Dedifferentiated amniotic fluid mesenchymal stem cell (primary cell): ENCODE measurements around the gene CDKN1C.
A peak's percentile ranks its signal among the peaks of the same experiment; 100 is the strongest.

ENCODE experiments used
- DNase-seq: peaks from one replicate; pipeline ENCODE4 v3.0.0-alpha.2; 2016; ENCODE audit errors: extremely low spot score

Gene CDKN1C

DNA sequence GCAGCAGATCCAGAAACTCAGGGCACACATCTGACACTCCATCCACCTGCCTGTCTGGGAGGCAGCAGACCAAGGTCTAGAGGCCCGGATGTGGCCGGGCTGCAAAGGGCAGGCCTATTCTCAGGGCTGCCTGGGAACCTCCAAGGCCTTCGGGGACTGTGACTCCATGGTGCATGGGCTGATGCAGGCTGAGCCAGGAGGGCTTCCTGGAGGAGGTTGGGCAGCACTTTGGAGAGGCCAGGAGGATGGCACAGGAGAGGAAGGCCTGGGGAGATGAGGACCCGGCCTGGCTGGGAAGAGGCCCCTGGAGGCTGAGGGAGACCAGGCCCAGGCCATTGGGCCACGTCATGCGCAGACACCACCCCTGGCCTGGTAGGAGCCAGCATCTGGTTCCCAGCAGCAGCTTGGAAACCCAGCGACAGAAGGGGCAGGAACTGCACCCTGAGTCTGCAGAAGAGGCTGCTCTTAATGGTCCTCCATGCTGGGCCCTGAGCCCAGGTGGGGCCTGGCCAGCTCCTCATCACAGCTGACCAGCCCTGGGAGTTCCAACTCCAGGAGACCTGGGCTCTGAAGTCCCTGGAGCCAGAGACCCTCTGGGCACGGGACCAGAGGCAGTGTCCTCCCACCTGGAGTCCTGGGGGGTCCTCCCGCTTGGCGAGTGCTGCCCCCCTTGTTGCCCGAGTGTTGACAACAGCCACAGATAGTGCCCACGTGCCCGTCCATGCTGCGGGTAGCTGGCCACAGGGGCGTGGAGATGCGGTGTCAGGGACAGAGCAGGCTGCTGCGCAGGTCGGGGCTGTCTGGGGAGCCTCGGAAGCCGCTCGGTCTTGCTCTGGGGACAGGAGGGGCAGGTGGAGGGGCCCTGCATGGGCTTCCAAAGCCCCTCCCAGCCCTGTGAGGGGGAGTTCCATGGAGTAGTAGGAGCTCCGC lies 38.1 kb upstream of the CDKN1C start:
- DNase-seq, result no peak

DNA sequence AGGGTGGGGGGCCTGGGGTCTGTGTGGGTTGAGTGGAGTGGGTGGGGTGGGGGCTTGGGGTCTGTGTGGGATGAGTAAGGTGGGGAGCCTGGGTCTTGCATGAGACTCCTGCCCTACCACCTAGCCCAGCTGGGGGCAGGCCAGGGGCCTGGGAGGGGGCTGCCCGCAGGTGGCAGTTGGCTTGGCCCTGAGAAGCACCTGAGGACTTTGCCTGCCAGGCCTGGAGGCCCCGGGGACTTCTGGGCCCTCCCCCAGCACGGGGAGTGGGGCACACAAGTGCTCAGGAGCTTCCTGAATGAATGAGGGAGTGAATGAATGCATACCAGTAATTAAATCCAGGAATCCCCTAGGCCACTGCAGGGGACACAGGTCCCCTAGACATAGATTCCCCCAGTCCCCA lies 37.1 kb upstream of the CDKN1C start:
- no peak for DNase-seq

DNA sequence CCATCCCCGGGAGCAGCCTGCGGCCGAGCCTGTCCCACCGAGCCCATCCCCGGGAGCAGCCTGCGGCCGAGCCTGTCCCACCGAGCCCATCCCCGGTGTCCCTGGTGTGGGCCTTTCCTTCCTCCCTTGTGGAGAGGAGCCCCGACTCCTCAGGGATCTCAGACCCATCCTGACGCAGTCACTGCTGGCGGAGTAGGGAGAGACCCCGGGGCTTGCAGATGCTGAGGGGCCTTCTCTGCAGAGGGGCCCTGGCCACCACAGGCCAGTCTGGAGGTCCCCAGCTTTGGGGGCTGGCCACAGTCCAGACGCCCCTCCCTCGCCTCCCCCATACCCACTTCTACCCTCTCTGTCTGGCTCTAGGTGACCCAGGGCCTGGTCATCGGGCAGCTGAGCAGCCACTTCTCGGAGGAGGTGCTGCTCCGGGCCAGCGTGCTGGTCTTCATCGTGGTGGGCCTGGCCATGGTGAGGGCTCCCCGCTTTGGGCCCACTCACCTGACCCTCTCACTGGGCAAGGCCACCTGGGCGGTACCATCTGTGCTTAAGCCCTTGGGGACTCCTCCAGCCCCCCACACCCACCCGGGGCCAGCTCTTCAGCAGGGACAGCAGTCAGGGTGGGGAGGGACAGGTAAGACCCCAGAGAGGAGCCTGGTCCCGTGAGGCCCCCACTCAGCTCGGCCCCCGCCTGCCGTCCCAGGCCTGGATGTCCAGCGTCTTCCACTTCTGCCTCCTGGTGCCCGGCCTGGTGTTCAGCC lies 36.3 kb upstream of the CDKN1C start:
- DNase-seq, result no peak

DNA sequence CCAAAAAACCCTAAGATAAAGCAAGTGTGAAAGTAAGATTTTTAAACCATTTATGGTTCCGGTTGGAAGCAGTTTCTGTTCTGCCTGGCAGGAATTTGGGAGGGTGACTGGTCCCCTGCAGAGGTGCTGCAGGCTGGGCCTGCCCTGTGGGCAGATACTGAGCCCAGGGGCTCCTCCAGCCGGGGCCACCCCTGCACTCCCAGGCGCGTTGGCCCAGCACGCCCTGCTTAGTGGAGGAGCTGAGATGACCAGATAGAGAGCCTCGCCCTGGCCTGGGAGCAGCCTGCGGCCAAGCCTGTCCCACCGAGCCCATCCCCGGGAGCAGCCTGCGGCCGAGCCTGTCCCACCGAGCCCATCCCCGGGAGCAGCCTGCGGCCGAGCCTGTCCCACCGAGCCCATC lies 35.7 kb upstream of the CDKN1C start:
- DNase-seq, result no peak

DNA sequence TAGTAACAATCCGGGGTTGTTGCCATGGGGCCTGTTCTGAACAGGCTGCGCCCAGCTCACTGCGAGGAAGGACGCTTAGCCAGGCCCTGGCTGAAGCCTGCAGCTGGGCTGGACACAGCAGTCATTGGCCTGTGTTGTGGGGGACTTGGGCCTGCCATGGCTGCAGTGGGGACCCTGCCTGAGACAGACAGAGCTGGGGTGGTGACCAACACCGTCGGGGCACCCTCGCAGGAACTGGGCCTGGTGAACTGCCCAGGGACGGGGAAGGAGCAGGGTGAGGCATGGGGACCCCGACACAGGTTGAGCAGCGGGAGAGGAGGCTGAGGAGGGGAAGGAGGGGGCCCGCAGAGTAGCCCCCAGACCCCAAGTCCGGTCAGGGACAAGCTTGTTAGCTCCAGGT lies 34.8 kb upstream of the CDKN1C start:
- DNase-seq, result no peak

DNA sequence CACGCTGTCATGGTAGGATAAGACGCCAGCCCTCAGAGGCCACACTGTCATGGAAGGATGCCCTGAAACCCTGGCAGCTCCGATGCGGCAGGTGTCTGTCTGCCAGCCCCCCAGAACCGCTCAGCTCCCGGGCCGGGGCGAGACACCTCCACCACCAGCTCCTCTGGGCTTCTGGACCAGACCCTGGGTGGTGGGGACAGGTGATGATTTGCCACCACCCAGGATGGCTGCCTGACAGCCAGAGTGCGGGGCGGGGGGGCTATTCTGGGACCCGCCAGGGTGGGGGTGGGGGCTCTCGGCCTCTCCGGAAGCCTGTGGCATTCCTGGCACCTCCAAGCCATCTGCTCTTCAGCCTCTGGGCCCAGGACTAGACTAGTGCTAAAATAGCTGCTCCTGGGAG lies 34.3 kb upstream of the CDKN1C start:
- no peak for DNase-seq

DNA sequence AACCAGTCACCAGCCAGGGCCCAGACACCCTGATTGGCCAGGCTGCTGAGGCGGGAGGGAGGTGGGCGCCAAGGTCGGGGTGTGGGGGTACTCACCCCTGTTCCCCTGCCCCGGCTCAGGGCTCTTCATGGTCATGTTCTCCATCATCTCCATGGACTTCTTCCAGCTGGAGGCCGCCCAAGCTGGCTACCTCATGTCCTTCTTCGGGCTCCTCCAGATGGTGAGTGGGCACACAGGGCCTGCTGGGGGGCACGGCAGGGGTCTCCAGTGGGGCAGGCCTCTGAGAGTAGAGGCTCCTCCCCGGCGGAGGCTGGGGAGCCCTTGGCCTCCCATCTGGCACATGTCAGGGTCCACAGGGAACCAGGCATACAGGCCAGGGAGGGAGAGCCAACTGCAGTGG lies 33.6 kb upstream of the CDKN1C start:
- DNase-seq, result no peak

DNA sequence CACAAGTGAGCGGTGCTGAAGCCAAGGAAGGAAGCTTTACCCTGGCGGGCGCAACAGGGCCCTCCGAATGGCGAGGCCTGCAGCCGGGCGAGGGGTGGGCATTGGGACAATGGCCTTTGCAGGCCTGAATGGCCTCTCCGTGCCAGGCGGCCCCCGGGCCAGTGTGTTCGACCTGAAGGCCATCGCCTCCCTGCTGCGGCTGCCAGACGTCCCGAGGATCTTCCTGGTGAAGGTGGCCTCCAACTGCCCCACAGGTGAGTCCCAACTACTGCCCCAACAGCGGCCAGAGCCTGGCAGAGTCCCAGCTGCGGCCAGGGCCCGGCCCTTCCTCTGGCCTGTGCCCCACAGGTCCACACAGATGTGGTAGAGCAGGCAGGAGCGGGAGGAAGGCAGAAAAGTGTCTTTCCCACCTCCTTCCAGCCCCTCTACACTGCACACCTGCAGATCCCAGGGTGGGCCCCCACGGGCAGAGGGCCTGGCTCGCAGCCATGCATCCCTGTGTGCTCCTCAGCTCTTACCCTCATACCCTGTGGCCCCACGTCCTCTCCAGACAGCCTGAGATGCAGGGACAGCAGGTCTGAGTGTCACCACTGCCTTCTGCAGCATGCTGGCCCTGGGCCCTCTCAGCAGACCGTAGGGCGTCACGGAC lies 32.4 kb upstream of the CDKN1C start:
- DNase-seq, result no peak

DNA sequence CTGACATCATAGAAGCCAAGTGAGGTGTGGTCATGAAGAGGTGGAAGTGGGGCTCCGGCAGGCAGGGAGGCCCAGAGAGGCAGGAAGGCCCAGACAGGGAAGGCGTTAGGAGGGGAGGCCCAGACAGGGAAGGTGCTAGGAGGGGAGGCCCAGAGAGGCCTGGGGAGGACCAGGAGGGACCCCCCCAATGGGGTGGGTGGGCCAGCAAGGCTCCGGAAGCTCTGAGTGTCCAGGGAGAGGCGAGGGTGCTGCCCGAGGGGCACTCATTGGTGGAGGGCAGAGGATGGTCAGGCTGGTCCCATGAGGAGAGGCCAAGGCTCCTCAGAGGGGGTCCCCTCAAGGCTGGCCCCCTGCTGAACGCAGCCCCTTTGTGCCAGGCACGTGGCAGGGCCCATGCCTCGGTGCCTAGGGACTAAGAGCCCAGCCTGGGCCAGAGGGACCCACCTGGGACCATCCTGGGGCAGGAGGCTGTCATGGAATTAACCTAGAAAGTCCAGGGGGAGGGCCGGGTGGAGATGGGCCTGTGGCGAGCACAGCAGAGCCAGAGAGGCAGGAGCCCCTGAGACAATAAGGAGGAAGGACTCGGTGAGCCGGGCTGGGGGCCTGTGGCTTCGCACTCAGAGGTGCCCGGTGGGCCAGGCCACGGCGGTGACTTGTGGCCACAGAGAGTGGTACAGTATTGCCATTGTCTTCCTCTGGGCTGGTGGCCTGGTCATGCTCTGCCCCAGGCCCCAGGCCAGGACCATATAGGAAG lies 31.5 kb upstream of the CDKN1C start:
- no peak for DNase-seq

DNA sequence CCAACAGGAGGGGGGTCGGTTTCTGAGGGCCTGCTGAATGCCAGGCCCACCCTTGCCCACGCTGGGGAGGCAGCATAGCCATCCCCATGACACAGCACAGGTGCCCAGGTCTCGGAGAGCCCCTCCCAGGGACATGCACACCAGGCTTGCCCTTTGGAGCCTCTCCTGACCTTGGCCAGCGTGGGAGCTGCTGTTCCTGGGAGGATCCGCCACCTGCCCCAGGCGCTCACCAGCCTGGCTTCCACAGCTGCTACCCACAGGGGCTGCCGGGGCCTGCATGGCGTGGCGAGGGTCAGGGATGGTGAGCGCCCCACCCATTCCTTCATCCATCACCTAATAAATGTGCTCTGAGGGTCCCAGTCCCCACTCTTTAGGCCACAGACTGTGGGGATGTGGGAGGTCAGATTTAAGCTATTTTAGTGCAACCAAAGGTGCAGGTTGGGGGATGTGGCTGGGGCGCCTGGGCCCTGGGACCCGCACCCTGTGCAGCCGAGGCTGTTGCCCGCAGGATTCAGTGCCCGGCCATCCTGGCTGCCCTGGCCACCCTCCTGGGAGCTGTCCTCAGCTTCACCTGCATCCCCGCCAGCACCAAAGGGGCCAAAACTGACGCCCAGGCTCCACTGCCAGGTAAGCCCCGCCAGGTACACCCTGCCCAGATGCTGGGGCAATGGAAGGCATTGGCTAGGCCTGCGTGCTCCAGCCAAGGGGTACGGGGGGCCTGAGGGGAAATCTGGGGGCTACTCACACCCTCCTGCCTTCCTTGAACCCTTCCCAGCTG lies 30.7 kb upstream of the CDKN1C start:
- no peak for DNase-seq

DNA sequence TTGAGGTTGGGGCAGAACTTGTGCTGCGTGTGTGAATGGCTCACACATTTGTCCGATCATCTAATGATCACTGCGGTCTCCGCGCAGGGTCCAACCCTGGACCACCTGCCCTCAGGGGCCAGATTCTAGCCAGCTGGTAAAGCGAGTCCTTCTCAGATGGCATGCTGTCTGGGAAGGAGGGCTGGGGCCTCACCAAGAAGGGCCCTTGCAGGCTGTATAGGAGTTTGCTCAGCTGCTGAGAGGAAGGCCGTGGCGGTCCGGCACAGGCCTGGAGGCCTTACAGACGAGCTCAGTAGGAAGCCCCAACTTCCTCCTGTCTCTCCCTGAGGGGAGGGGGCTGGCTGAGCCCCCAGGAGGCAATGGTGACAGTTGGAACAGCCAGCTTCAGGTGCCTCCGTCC lies 29.9 kb upstream of the CDKN1C start:
- no peak for DNase-seq

DNA sequence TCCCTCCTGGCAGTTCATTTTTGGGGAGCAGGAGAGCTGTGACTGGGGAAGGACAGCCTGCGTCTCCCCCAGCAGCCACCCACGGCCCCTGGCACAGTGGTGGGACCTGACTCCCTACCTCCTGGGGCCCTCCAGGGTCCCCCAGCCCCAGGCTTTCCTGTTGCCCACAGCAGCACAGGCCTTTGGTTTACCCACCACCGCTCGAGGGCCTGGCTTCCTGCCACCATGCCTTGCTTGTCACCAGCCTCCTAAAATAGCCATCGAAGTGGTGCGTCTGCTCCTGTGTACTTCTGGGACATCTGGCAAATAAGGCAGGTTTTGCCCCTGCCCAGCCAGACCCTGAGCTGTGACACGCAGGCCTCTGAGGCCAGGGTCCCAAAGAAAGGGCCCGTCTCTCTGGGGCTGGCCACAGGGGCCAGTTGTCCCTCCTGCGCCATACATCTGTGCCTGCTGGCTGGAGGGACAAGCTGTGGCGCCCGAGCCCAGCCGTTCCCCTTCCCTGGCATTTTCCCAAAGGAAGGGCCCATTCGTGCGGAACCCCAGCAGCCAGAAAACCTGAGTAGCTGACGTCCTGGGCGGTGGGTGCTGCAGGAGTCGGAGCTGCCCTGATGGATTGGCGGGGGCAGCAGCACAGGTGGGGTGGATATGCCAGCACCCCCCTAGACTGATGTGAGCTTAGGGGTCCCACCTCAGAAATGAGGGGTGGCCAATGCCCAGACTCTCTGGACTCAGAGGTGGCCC lies 29.1 kb upstream of the CDKN1C start:
- no peak for DNase-seq

DNA sequence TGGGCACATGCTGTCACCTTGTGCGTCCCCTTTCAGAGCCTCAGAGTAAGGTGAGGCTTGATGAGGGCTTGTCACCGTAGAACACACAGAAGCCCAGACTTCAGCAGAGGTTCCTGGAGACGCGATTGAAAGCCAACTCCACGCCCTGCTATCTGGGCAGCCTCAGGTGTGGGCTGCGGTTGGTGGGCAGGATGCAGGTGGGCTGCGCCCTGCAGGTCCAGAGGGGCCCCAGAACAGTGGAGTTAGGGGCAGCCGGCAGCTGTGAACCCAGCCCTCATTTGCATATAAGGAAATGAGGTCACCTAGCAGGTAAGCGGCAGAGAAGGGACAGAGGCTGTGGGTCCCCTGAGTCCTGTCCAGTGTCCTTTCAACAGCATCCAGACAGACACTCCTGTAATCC lies 28.2 kb upstream of the CDKN1C start:
- no peak for DNase-seq

DNA sequence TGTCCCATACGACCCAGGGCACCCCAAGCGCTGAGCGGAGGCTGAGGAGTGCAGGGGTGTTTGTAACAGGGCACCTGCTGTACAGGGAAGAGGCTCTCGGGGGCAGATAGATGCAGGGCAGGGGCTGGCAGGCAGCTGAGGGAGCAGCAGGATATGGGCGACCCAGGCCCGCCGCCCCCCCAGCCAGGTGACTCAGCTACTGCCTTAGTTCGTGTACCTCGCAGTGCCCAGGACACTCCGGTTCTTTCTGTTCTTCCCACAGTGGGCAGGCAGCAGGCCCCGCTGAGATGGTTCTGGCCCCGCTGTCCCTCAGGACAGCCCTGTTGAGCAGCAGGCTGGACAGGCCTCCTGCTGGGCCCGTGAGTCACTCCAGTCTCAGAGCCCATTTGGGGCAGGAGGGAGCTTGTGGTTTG lies 27.4 kb upstream of the CDKN1C start:
- no peak for DNase-seq

DNA sequence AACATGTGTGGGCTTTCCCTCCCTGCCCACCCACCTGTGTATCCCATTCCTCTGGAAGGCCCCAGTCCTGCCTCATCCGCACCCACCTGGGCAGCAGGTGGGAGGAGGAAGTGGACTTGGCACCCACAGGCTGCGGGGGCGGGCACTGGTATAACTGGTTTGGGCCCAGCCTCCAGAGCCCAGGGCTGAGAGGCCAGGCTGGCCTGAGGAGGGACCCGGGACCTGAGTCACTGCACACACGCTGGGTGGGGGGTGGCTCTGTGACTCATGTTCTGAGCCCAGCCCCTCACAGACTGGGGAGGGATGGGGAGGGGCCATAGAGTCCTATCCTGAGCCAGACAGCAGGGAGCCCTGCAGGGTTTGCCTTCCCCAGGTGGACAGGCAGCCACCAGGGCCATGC lies 26.9 kb upstream of the CDKN1C start:
- DNase-seq, result peak; percentile 22

DNA sequence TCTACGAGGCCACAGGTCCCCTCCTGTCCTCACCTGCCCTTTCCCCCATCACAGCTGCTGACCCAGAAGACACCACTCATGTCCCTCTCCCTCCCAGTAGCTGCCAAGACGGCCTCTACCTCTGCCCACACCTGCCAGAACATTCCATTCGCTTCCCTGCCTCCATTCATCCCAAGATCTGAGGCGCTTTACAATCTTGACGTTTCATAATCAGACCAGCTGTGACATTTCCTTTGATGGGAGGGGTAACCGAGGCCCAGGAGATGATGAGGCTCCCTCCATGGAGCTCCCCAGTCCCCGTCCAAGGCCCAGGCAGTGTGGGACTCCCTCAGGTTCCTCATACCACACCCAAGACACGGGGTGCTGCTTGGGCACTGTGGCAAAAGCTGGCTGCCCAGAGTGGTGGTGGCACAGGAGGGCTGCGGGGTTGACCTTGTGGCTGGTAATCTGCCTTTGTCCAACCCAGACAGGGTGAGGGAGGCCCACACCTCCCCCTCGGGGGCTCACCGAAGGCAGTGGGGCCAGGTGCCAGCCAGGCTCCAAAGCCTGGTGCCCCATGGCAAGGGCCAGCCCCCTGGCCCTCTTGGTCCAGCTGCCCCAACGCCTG lies 26.3 kb upstream of the CDKN1C start:
- no peak for DNase-seq

DNA sequence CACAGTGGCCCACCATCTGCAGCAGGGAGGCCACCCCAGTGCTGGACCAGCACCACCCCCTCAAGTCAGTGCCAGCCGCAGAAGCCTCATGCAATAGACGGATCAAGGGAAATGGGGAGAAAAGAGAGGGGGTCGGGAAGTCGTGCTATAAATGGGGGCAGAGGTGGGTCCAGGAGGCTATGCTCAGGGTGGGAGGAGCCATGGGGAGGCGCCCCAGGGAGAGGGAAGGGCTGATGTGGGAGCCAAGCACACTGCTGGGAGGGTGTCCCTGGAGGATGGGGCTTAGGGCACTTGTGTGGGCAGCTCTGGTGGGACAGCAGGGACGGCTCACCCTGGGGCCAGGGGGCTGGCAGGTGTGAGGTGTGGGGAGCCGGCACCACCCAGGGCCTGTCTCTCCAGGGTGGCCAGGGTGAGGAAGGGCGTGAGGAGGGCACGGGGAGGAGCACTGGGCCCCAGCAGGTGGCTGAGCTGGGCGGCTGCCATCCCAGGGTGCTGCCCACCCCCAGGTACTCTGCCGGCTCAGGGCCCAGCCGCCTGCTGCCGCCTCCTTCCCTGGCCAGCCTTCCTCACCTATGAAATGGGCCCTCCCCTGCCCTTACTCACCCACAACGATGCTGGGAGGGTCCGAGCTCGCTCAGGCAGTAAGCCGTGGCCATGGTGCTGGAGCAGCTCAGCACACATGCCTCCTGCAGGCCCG lies 25.7 kb upstream of the CDKN1C start:
- no peak for DNase-seq

DNA sequence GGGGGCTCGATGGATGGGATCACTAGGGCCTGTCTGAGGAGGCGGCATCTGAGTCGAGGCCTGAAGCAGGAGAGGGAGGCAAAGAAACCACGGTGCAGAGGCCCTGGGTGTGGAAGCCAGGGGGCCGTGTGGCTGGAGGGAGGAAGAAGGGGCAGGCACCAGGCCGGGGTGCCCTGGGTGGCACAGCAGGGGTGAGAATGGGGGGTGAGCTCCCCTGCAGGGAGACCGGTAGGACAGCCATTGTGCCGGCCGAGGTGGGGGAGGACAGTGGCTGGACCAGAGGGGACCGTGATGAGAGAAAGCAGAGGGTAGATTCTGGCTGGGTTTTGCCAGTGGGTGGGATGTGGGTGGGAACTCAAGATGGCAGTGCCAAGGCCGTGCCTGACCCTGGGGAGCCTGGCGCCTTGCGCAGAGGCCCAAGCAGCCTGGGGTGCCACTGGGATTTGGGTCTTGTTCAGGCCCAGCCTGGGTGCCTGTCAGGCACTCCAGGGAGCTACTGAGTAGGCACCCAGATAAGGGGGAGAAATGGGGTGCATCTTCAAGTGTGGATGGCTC lies 24.9 kb upstream of the CDKN1C start:
- DNase-seq, result no peak
